Endothelial cell of umbilical vein (primary cell): Measurements from ENCODE around the gene GRIK1.

Experiments used
- CTCF ChIP-seq, 2 donors: IDR thresholded peaks; 1 replicate in 1 of 2; 2 replicates in 1 of 2; pipeline ENCODE4 v1.5.1; 2011; ENCODE audit warnings: low read length in 2 of 2, mild to moderate bottlenecking in 2 of 2, moderate library complexity in 2 of 2, control low read depth in 1 of 2, inconsistent platforms in 1 of 2, low read depth in 1 of 2; ENCODE audit not compliant: insufficient read depth in 1 of 2; ENCODE audit errors: extremely low read depth in 1 of 2
- FOS ChIP-seq: IDR thresholded peaks from 2 replicates; pipeline ENCODE4 v1.6.1; 2011; ENCODE audit warnings: mild to moderate bottlenecking, low read length, moderate library complexity, borderline replicate concordance; ENCODE audit not compliant: insufficient read depth
- JUN ChIP-seq: IDR thresholded peaks from 2 replicates; pipeline ENCODE4 v1.6.1; 2011; ENCODE audit warnings: borderline replicate concordance, low read depth; ENCODE audit not compliant: insufficient read length, insufficient read depth
- MAX ChIP-seq: IDR thresholded peaks from 2 replicates; pipeline ENCODE4 v1.6.1; 2011; ENCODE audit not compliant: insufficient read depth, insufficient read length
- POLR2A ChIP-seq: IDR thresholded peaks from 2 replicates; pipeline ENCODE4 v1.6.1; 2012; ENCODE audit warnings: low read depth, mild to moderate bottlenecking, control low read depth, low read length
- POLR2AphosphoS5 ChIP-seq: IDR thresholded peaks from 2 replicates; pipeline ENCODE4 v1.6.1; 2012; ENCODE audit warnings: low read depth, mild to moderate bottlenecking, control low read depth, low read length, moderate library complexity; ENCODE audit not compliant: insufficient read depth

DNA sequence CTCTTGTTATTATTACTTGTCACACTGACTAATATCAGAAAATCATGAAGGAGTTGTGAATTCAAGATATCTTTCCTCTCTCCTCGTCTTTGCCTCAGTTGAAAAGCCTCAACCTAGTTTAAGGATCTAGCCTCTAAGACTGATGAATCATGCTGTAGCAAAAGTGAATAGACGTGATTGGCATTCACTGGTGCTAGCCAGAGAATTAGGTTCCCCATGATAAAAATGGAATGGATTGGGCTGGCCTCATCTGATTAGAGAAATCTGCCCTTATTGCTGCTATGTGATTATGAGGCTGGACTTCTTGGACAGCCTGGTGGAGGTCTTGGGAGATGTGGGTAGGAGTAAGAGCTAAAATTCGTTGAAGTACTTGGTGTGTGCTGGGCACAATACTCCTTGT lies 432.8 kb downstream of the GRIK1 start:
- TF ChIP-seq CTCF (IDR thresholded peaks at IDR 0.05; ENCODE audit: extremely low read depth in 1 of 2, insufficient read depth in 1 of 2, low read depth in 1 of 2, low read length in 2 of 2) (no peak), POLR2A (no peak), POLR2AphosphoS5 (no peak), MAX (no peak), FOS (no peak), JUN (no peak)
